ENCODE measurements around the gene SLC25A31.

Gene SLC25A31

DNA sequence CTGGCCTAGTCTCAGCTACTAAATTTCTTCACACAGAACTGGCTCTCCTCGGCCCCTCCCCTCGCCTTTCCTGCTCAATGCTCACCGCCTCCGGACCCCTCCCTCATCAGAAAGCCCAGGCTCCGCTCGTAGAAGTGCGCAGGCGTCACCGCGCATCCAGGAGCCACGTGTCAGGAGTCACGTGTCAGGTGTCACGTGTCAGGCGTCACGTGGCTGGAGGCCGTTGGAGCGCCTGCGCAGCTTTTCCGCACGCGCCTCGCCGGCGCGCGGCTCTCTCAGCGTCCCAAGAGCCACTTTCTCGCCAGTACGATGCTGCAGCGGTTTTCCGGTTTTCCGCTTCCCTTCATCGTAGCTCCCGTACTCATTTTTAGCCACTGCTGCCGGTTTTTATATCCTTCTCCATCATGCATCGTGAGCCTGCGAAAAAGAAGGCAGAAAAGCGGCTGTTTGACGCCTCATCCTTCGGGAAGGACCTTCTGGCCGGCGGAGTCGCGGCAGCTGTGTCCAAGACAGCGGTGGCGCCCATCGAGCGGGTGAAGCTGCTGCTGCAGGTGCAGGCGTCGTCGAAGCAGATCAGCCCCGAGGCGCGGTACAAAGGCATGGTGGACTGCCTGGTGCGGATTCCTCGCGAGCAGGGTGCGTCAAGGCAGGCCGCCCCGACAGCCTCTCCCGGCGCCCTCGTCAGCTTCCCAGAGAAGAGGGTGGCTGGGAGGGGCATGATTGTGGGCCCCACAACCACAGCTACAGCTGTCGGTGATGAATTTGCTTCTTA lies at the start of gene SLC25A31:
Gene SLC25A31 (plus strand): TSS at position 259 of the 772 bp plus-strand sequence. CDS start 146 bp downstream, at position 405.
- DNase-seq (ENCODE audit: low read depth), result no peak

DNA sequence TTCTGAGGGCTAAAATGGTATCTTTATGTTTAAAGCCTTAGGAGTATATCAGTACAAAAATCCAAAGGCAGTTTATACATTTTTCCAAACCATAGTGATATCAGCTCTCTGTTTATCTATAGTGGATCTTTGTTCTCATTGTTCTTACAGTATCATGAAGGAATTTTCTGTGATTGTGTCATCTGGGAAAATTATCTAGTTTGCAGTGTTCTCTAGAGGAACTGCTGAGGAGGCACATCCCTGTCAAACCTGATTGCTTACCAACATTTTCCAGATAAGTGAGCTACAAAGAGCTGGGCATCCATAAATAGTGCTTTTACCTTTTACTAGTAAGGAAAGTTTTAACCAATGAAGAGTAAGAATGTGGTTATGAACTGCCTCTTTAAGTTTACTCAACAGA lies 44.9 kb upstream of the SLC25A31 start:
- no peak for DNase-seq (ENCODE audit: low read depth)

DNA sequence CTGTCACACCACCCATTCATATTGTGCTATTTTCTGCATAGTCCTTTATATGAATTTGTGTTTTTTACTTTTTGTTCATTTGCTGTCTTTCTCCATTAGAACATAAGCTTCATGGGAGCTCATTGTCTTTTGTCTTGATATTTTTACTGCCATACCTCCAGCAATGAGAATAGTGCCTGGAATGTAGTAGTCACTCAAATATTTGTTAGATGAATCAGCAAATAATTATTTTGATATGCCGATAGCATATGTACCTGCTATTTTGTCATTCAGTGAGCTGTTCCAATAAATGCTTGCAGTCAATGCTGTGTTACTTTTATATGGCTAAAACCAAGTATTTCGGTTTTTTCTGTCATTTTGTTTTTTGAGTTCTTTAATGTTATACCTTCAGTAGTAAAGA lies 43.5 kb upstream of the SLC25A31 start:
- no peak for DNase-seq (ENCODE audit: low read depth)

DNA sequence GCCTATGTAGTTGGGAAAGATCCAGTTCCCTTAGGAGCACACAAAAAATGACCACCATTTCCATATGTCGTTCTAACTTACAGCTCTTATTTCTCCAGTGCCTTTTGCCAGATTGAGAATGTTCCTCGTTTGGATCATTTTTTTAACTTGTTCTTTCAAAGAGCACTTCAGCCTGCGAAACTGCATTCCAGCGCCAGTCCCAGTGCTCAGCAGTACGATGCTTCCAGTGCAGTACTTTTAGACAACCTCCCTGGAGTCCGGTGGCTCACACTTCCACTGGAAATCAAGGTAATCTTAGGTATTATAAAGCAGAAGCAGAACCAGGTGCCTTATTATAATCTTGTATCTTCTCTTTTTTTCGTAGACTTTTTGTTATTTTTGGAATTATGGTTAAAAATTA lies 42.6 kb upstream of the SLC25A31 start:
- no peak for DNase-seq (ENCODE audit: low read depth)

DNA sequence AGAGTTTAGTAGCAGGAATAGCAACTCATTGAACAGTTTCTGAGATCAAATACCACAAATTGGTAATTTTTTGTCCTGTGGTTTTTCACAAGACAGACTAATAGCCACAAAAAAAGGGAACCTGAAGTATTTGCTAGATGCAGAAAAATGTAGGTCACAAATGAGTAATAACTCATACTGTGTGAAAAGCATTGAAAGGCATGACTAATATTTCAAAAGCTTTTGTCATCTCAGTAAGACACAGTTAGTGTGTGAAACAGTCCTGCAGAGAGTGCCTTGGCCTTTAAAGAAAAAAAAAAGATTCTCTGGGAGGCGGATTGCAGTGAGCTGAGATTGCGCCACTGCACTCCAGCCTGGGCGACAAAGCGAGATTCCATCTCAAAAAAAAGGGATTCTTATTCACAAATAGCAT lies 31.4 kb upstream of the SLC25A31 start:
- DNase-seq (ENCODE audit: low read depth), result no peak

DNA sequence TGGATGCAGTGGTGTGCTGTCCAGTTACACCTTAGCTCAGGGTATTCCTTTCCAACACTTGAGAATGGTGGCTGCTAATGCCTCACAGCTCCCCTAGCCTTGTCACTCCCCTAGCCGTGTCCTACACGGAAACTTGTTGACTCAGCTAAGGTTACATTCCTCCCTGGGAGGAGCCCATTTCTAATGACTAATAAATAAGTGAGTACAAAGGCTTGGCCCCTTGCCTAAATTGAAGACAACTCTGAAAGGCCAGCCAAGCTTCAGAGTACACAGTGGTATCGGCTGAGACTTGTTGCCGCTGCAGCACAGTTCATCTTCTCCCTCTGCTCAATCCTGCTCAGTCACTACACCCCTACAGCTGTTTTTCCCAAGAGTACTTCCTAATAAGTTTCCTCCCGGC lies 21.2 kb upstream of the SLC25A31 start:
- no peak for DNase-seq (ENCODE audit: low read depth)

DNA sequence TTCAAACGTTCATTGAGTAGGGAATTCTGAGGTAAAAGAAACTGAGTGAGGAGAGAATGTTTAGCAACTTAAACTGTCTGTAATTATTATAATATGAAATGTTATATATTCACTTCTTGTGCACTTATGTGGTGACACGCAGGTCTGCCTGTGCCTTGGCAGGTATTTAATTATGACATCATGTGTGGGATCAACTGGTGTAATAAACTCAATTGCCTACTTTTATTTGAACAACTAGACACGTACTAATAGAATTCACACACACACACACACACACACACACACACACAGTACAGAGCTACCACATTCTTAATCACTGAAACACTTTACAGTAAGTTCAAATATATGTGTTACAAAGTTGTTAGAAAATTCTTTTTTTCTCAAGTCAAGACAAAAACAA lies 20.7 kb upstream of the SLC25A31 start:
- DNase-seq (ENCODE audit: low read depth), result no peak

DNA sequence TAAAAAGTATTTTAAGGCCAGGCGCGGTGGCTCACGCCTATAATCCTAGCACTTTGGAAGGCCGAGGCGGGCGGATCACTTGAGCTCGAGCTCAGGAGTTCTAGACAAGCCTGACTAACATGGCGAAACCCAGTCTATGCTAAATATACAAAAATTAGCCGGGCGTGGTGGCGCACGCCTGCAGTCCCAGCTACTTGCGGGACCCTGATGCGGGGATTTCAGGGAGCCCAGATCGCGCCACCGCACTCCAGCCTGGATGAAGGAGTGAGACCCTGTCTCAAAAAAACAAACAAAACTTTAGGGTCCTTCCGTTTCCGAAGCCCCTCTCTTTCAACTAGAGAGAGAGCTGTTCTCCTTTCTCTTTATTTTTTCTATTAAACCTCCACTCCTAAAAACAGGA lies 1.2 kb downstream of the SLC25A31 start:
- no peak for DNase-seq (ENCODE audit: low read depth)

DNA sequence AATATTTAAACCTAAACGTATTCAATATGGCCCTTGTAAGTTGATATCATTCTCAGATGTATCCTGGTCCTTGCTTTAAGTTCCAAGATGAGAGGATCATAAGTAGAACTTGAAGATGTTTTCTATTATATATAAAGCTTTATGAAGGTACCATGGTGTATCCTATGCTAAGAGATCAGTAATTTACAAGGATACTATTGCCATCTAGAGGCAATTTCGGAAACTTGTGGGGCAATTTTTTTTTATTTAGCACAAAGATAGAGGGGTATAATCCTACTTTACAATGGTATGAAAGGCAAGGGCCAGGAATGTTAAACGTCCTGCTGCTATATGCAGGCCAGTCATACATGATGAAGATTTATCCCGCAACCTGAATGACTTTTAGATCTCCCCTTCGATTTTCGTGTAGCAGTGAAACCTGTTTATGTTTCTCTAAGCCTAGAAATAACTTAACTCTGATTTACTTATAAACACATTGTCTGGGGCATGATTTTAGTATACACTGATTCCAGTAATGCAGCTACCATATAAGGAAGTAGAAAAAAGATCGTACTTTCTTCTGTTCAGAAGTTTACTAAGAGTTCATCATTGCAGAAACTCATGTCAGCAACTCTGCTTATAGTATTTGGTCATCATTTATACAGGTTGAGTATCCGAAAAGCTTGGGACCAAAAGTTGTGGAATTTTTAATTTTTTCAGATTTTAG lies 2.6 kb downstream of the SLC25A31 start:
- DNase-seq (ENCODE audit: low read depth), result no peak

DNA sequence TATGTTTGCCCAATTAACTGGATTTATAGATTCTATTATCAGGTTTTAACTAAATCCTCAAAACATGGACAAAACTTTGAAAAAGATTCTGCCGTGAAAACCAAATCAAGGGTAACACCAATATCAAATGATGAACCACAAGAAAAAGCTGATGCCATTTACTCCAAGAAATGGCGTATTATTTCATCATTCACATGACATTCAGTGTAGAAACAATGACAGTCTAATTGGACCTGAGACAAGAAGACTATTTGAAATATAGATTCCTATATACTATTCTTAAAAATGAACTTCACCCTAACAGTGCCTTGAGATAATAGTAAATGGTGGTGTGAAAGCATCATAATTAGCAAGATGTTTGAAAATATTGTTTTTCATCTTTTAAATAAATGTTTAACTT lies 4.8 kb downstream of the SLC25A31 start:
- DNase-seq (ENCODE audit: low read depth), result no peak

DNA sequence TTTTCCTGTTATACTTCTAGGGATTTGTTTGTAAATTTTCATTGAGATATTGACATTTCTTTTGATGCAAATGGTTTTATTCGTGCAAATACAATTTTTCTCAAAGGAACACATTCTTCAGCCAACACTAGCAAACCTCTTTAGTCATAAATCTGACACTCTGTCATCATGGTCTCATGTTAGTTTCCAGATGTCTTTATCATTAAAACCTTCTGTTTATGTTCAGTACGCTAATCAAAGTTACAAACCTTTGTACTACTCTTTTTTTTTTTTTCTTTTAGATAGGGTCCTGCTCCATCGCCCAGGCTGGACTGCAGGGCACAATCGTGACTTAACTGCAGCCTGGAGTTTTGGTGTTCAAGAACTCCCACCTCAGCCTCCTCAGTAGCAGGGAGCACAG lies 7.1 kb downstream of the SLC25A31 start:
- no peak for DNase-seq (ENCODE audit: low read depth)

DNA sequence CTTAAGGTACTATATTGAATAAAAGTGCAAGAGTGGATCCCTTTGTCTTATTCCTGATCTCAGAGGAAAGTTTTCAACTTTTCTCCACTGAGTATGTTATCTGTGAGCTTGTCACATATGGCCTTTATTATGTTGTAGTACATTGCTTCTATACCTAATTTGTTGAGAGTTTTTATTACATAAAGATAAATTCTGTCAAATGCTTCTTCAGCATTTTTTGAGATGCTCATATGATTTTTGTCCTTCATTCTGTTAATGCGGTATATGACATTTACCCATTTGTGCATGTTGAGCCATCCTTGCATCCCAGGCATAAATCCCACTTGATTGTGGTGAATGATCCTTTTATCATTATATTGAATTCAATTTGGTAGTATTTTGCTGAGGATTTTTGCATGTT lies 11.0 kb downstream of the SLC25A31 start:
- no peak for DNase-seq (ENCODE audit: low read depth)

DNA sequence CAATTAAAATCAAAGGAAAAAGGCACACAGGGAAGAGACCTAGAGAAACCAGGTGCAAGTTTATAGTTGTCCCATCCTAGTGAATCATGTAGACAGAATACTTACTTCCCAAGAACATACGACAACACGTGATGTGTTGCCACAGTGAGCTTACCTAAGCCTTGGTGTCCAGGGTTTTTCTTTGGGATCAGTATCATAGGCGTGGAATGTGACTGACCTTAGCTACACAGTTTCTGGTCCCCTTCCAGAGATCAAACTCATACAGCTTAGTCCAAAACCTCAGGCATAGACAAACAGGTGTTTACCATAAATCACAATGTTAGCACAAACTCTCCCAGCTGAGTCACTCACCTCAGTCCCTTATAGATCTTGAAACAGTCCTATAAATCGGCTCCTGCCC lies 17.7 kb downstream of the SLC25A31 start:
- no peak for DNase-seq (ENCODE audit: low read depth)

DNA sequence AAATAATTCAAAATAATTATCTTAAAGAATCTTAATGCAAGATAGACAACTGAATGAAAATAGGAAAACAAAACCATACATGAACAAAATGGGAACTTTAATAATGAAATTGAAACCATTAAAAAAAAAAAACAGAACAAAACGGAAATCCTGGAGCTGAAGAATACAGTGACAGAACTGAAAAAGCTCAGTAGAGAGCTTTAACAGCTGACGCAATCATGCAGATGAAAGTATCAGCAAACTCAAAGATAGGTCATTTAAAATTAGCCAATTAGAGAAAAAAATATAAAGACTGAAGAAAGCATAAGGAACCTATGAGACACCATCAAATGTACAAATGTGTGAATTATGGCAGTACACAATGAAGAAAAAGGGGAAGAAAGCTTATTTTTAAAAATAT lies 18.8 kb downstream of the SLC25A31 start:
- no peak for DNase-seq (ENCODE audit: low read depth)

DNA sequence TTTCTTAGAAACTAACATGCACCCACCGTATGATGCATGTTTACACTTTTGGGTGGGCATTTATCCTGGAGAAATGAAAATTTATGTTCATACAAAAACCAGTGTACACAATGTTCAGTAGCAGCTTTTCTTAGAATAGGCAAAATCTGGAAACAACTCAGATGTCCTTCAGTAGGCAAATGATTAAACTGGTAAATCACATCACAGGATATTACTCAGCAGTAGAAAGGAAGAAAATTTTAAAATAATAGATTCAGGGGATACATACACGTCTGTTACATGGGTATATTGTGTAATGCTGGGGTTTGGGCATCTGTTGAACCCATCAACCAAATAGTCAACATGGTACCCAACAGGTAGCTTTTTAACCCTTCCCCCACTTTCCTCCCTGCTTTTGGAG lies 26.7 kb downstream of the SLC25A31 start:
- no peak for DNase-seq (ENCODE audit: low read depth)

DNA sequence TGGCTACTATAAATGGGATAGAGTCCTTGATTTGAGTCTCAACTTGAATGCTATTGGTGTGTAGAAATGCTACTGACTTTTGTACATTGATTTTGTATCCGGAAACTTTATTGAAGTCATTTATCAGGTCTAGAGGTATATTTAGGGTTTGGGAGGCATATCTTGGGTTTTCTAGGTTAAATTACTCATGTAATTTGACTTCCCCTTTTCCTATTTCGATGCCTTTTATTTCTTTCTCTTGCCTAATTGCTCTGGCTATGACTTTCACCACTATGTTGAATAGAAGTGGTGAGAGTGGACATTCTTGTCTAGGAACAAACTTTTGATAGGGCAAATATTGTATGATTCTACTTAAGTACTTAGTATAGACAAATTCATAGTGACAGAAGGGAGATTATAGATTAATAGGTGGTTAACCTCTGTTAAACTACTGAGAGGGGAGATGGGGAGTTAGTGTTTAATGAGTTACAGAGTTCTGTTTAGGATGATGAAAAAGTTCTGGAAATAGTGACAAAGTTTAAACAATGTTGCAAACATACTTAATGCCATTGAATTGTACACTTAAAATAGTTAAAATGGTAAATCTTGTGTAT lies 29.1 kb downstream of the SLC25A31 start:
- DNase-seq (ENCODE audit: low read depth), result no peak

DNA sequence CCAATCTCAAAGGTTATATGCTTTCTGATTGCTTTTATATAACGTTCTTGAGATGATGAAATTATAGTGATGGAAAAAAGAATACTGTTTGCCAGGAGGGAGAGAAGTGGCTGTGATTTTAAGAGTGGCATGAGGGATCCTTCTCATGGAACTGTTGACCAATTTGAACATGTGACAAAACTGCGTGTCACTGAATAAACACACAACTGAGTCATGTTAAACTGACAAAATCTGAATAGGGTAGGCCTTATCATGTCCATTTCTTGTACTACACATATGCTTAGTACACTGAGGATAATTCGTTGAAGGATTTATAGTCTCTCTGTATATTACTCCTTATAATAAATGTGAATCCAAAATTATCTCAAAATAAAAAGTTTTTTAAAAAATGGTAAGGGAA lies 29.7 kb downstream of the SLC25A31 start:
- no peak for DNase-seq (ENCODE audit: low read depth)

DNA sequence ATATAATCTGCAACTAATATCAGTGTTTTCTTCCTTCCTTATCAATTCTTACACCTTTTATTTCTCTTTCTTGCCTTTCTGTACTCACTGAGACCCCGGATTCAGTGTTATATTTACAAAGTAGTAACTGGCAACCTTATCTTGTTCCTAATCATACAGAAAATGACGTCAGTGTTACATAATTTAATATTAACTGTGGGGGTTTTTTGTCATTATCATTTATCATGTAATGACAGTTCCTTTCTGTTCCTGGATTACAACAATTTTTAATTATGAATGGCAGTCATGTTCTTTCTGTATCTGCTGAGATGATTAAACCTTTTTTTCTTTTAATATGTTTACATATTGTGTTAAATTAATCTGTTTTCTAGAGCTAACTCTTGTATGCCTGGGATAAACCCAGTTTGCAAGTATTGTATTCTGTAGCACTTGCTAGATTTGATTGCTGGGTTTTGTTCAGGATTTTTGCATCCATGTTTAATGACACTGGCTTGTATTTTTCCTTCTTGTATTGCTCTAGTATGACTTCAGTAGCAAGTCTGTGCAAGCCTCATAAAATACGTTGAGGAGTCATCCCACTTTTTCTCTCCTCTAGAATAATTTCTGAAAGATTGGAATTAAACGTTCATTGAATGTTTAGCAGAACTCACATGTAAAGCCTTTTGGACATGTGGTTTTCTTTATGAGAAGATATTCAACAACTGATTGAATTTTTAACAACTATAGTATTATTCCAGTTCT lies 41.5 kb downstream of the SLC25A31 start:
- DNase-seq (ENCODE audit: low read depth), result no peak

DNA sequence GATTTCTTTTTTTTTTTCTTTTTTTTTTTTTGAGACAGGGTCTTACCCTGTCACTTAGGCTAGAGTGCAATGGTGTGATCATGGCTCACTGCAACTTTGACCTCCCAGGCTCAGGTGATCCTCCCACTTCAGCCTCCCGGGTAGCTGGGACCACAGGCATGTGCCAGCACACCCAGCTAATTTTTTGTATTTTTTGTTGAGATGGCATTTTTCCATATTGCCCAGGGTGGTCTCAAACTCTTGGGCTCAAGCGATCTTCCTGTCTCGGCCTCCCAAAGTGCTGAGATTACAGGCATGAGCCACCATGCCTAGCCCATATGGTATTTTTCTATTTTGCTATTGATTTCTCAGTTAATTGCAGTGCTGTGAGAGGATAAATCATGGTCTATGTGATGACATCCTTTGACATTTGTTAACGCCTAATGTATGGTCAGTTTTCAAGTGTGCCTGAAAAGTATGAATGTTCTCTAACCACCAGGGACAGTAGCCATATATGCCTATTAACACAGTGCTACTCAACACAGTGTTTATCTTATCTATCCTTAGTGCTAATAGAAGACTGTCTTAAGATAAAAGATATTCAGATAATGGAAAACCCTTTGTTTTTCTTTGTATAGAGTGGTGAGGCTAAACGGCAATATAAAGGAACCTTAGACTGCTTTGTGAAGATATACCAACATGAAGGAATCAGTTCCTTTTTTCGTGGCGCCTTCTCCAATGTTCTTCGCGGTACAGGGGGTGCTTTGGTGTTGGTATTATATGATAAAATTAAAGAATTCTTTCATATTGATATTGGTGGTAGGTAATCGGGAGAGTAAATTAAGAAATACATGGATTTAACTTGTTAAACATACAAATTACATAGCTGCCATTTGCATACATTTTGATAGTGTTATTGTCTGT lies 42.8 kb downstream of the SLC25A31 start:
- DNase-seq (ENCODE audit: low read depth), result no peak

DNA sequence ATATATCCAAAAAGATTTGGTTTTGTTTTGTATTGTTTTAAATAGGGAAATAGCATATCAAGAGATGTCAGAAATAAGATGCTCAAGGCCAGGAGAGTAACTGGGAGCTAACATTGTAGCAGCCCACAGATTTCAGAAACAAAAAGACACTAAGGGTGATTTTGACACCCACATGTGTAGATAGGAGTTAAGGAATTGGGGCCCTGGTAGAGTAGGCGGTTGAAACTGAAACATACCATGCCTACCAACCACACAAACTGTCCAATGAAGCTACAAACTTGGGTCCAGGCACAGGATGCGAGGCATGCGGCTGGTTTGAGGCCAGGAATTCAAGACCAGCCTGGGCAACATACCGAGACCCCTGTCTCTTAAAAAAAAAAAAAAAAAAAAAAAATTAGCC lies 45.6 kb downstream of the SLC25A31 start:
- no peak for DNase-seq (ENCODE audit: low read depth)

DNA sequence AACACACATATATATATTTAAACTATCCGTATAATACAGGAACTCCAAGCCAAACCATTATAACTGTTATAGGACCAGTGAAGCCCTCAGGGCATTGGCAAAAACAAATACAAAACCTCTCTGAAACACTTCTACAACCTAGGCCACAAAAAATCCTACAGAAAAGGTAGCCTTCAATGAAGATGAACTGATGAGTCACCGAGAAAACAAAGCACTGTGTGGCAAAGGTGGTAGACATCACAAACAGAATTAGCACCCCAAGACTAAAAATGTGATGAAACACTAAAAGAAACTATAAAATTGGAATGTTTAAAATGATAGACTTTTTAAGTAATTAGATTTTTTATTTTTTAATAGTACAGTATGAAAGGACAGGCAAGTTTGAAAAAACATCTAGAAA lies 46.4 kb downstream of the SLC25A31 start:
- DNase-seq (ENCODE audit: low read depth), result no peak

DNA sequence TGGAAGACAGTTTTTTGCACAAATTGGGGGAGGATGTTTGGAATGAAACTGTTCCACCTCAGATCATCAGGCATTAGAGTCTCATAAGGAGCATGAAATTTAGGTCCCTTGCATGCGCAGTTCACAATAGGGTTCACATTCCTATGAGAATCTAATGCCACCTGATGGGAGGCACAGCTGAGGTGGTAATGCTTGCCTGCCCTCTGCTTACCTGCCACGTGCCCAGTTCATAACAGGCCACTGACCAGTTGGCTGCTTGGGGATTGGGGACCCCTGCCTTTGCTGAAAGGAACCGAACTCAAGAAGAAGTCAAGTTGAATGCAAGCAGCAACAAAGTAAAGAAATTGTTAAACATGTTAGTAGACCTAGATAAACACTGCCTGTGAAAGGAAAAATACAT lies 47.3 kb downstream of the SLC25A31 start:
- no peak for DNase-seq (ENCODE audit: low read depth)
